HG03280 (cell line): Measurements from ENCODE around the gene EVI5L.
"Not testable (repeated sequence)": the region's sequence is repeated elsewhere in the genome, so short reads cannot be mapped to it uniquely, and the experiment has no call there.

Experiments used
- ATAC-seq: cut with Tn5 transposase; IDR thresholded peaks from one replicate; pipeline ENCODE4 v1.9.1; 2021; ENCODE audit warnings: mild to moderate bottlenecking, moderate library complexity; ENCODE audit not compliant: unreplicated experiment

Gene EVI5L

GRCh38 chr19:7871437-7872305, 41.7 kb downstream of the EVI5L start:
- no peak for ATAC-seq

DNA sequence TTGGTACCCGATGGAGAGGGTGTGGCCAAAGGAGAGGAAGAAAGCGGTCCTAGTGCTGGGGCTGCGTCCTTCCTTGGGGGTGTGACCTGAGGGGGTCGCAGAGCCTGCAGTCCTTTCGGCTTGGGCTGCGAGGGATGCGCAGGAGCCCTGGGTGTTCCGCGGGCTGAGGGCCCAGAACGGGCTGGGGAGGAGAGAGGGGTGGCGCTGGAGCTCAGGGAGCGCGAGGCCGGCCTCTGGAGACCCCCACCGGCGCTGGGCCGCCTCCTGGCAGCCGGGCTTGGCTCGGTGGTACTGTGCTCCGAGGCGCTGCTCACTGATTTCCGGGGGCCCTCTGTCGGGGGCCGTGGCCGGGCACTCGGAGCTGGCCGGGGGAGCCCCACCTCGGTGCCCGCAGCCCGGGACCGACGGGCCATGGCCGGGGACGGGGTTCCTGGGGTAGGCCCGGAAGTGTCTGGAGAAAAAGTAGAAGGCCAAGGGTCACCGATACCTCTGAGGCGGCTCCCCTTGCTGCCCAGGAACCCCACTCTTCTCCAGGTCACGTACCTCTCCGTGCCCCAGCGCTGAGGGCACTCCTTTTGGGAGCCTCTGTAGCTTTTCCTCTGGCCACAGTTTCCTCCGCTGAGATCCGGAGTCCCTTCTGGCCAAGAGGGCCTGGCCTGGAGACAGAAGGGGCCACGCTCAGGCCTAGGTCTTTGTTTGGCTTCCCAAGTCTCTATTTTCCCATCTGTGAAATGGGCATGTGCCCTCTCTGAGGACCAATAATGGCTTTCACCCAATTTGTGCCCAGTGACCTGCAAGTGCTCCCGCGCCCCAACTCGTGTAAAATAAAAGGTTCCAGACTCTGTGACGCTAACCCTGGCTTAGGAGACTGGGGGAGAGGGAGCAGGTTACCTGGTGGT, 42.5 kb downstream of the EVI5L start:
- no peak for ATAC-seq

DNA sequence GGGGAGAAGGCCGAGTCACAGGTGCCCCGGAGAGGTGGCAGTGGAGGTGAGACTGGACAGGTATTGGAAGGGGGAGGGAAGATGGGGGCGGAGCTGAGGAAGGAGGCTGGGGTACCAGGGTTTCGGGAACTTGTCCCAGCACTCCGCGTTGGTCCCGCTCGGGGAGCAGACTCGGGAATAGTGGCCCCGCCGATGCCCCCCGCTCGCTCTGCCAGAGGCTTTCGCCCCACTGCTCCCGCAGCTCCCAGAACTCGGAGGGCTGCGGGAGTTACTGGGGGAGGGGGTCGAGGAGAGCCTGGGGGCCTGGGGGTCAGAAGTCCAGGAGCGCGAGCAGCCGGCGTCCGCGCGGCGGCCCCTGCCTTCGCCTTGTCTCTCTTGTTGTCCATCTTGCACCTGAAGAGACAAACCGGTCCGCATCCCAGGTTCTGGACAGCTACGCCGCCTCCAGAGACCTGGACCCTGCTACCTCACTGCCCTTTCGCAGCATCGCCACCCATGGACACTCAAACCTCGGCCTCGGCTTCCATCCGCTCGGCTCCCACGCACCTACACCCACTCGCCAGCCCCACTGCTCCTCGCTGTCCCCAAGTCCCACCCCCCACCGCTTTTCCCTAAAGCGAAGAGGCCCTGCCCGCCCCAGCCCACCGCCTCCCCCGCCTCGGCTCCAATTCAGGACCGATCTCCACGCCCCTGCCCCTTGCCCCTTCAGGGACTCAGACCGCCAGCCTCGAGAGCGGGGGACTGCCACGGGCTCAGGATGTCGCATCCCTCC, 43.5 kb downstream of the EVI5L start:
- ATAC-seq: no peak

- ATAC-seq: no peak
Measured at GRCh38 chr19:7874076-7874896, 44.3 kb downstream of the EVI5L start, which contains the start of gene PRR36. Gene PRR36 (minus strand): TSS chr19:7874390. CDS start chr19:7873689, 701 bp downstream.

GRCh38 chr19:7874897-7875273, 44.9 kb downstream of the EVI5L start:
- no peak for ATAC-seq

DNA sequence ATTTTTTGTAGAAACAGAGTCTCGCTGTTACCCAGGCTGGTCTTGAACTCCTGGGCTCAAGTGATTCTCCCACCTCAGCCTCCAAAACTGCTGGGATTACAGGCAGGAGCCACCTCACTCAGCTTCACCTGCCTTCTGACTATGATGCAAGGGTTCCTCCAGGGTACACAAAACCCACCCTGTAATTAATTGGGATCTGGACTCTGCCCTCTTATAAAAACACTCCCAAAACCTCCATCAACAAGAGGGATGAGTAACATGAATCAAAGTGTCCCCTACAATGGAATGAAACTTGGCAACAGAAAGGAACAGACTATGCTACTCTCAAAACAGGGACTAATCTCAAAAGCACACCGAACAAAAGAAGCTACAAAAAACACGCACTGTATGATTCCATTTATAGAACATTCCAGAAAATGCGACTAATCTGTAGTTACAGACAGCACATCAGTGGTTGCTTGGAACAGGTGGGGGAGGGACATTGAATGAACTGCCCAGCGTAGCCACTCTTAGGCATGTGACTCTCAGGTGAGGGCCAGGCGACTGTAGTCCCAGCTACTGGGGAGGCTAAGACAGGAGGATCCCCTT, 47.3 kb downstream of the EVI5L start:
- ATAC-seq: no peak

DNA sequence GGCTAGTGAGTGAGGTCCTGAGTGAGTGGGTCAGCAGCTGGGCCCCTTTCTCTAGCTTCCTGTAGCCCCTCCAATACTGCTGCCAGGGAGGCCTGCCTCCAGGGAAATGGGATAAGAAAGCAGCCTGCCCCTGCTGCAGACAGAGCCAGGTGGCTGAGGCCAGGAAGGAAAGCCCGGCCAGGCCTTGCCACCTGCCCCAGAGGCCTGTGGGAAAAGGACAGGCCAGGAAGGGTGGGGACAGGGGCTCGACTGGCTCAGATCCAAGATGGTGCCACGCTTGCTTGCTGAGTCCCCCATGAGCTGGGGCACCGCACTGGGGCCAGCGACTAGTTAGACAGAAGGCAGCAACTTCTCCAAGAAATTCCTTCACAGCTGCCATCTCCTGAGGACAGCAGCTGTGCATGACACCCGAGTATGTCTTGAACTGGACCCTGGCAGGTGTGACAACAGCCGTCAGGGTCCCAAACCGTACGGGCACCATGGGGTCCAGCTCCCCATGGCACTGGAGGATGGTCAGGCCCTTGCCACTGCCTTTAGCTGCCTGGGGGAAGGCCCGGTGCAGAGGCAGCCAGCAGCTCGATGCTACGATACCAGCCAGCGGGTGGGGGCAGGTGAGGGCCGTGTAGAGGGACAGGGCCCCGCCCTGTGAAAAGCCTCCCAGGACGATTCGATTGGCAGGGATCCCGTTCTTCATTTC, 49.2 kb downstream of the EVI5L start:
- no peak for ATAC-seq

GRCh38 chr19:7879836-7880235, 49.8 kb downstream of the EVI5L start:
- no peak for ATAC-seq

DNA sequence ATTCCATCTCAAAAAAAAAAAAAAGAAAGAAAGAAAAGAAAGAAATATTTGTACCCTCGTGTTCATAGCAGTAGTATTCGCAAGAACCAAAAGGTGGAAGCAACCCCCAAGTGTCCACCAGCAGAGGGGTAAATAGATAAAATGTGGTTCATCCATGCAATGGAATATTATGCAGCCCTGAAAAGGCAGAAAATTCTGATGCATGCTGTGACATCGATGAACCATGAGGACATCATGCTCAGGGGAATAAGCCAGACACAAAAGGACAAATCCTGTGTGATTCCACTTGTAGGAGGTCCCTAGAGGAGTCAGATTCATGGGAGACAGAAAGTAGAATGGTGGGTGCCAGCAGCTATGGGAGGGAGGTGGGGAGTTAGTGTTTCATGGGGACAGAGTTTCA, 51.9 kb downstream of the EVI5L start:
- no peak for ATAC-seq

DNA sequence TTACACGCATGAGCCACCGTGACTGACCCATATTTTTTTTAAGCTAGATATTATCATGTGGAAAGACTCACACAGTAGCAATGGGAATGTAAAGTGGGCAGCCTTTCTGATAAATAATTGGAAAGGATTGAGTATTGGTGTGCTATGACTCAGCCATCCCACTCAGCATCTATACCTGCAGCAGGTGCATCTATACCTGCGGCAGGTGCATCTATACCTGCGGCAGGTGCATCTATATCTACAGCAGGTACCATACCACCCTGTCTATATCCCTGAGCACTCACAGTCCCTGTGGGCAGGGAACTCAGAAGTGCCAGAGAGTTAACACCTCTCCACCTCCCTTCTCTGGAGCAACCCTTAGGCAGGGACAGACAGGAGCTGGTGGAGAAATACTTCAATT, 53.1 kb downstream of the EVI5L start:
- ATAC-seq: no peak

DNA sequence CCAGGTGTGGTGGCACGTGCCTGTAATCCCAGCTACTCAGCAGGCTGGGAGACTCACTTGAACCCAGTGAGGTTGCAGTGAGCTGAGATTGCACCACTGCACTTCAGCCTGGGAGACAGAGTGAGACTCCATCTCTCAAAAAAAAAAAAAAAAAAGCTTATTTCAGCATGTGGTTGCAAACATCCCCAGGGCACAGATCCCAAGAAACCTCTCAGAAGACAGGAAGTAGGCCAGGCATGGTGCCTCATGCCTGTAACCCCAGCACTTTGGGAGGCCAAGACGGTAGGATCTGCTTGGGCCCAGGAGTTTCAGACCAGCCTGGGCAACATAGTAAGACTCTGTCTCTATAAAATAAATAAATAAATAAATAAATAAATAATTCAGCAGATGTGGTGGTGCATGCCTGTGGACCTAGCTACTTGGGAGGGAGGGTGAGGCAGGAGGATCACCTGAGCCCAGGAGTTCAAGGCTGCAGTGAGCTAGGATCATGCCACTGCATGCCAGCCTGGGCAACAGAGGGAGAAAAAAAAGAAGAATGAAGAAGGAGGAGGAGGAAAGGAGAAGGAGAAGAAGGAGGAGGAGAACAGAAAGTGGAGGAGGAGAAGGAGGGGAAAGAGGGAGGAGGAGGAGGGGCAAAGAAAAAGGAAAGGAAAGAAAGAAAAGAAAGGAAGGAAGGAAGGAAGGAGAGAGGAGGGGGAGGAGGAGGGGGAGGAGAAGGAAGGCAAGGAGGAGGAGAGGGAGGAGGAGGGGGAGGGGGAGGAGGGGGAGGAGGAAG, 54.0 kb downstream of the EVI5L start:
- no peak for ATAC-seq

GRCh38 chr19:7885818-7886217, 55.8 kb downstream of the EVI5L start:
- no peak for ATAC-seq

GRCh38 chr19:7887408-7888144, 57.6 kb downstream of the EVI5L start:
- ATAC-seq: no peak

- ATAC-seq: no peak
Measured at GRCh38 chr19:7888145-7888825, 58.3 kb downstream of the EVI5L start, which contains the start of gene LRRC8E. Gene LRRC8E (plus strand): TSS chr19:7888510. CDS start chr19:7895604, 7,094 bp downstream.

- no peak for ATAC-seq
Measured at GRCh38 chr19:7888826-7889217, 58.8 kb downstream of the EVI5L start.

- not testable (repeated sequence) for ATAC-seq
Measured at GRCh38 chr19:7893362-7894101, 63.5 kb downstream of the EVI5L start.
